Germinal center (tissue), 1 donor: ENCODE results near the gene KRTAP12-2.
"Not testable (repeated sequence)": the region's sequence is repeated elsewhere in the genome, so short reads cannot be mapped to it uniquely, and the experiment has no call there.

ENCODE experiments used
- DNase-seq: peaks from one replicate; pipeline ENCODE4 v3.0.0; 2012; ENCODE audit warnings: mixed read lengths, low spot score

KRTAP12-2 gene

DNA sequence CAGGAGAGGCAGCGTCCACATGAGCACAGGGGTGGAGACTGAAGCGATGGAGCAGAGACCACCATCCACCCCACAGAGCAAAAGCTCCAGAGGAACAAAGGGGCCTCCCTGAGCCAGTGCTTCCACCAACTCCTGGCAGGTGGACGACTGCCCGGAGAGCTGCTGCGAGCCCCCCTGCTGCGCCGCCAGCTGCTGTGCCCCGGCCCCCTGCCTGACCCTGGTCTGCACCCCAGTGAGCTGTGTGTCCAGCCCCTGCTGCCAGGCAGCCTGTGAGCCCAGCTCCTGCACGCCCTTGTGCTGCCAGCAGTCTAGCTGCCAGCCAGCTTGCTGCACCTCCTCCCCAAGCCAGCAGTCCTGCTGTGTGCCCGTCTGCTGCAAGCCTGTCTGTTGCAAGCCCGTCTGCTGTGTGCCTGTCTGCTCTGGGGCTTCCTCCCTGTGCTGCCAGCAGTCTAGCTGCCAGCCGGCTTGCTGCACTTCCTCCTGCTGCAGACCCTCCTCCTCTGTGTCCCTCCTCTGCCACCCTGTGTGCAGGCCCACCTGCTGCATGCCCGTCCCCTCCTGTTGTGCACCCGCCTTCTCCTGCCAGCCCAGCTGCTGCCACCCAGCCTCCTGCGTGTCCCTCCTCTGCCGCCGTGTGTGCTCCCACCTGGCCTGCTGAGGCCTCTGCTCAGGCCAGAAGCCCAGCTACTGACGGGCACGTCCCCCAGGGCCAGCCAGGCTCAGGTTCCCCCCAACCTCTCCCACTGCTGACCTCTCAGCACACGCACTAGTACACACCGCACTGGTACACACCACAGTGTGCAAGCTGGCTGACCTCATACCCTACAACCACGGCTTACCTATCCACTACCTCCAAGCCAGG is 35.6 kb upstream of the KRTAP12-2 start:
- no peak for DNase-seq

- DNase-seq = no peak
Observed at GRCh38 chr21:44701541-44701940, 34.8 kb upstream of the KRTAP12-2 start.

DNA sequence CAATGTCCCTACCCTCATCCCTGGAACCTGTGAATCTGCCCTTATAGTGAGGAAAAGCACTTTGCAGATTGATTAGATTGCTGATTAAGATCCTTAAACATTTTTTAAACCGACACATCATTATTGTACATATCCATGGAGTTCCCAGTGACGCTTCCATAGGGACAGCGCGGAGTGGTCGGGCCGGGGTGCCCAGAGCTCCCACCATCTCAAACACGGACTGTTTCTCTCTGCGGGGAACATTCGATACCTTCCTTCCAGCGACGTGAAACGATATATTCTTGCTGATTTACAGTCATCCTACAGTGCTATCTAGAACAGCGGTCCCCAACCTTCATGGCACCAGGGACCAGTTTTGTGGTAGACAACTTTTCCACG is 34.3 kb upstream of the KRTAP12-2 start:
- no peak for DNase-seq

- no peak for DNase-seq
Observed at GRCh38 chr21:44700101-44701022, 33.6 kb upstream of the KRTAP12-2 start.

- DNase-seq = no peak
Observed at GRCh38 chr21:44699502-44700001, 32.8 kb upstream of the KRTAP12-2 start.

DNA sequence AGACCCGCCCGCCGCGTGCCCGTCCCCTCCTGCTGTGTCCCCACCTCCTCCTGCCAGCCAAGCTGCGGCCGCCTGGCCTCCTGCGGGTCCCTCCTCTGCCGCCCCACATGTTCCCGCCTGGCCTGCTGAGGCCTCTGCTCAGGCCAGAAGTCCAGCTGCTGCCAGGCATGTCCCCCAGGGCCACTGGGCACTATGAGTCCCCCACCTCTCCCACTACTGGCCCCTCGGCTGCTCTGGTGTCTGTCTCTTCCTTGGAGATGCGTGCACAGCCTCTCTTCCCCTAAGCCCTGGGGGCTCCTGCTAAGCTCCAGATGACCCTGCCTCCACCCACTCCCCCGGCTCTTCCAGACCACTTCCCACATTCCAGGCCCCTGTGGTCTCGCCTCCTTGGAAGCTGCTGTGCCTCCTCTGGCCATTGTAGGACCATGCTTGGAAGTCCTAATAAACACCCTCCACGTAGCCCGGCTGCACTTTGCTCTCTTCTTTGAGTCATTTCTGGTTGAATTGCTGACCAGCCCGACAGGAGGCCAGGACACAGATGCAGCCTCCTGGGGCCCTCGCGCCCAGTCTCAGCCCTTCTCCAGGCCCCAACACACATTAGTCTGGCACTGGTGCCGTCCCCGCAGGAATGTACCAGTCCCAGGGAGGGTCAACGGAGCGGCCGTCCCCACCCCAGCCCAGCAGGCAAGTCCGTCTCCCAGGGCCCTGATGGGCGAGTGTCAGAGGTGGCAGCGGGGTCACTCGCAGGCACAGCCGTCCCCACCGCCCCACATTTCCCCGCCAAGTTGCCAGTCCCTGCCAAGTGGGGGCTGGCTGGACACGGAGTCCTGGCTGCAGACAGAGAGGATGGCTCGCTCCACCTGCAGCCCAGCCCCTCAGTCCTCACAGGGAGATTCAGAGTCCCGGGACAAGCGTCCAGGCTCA is 31.3 kb upstream of the KRTAP12-2 start:
- DNase-seq = no peak

GRCh38 chr21:44697172-44697810 is 30.6 kb upstream of the KRTAP12-2 start, which contains the start of gene KRTAP10-12:
Gene KRTAP10-12, plus strand, starts transcription at chr21:44697172. Its CDS starts 30 bp downstream, at chr21:44697202.
- not testable (repeated sequence) for DNase-seq

DNA sequence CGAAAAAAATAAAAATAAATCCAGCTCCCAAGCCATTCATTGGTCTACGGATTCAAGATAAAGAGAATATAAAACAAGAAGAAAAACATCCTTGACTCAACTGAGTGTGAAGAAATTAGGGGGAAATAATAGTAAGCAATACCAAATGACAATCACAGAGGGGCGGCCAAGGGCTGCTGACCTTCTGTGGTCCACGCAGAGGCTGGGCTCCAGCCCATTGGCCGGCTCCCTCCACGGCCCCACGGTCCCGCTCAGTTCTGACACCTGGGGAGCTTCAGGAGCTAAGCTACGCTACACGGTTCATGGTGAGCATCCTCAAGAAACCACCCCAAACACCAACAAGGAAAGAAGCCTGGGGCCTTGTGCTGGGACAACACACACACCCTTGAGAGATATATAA is 29.8 kb upstream of the KRTAP12-2 start:
- no peak for DNase-seq

DNA sequence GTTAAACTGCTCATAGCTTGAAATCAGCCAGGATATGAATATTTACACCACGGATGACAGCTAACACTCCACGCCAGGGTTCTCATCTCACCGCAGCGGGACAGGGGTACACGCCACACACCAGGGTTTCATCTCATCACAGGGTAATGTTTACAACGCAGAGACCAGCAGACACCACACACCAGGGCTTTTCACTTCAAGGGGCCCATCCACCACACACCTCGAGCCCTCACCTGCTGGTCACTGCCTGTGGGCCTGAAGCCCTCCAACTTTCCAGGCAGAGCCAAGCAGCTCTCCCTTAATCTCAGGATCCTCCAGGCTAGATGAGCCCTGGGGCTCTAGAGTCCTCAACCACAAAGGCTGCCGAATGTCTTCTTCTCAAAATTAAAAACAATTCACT is 28.9 kb upstream of the KRTAP12-2 start:
- no peak for DNase-seq

- DNase-seq = no peak
Observed at GRCh38 chr21:44695184-44695583, 28.5 kb upstream of the KRTAP12-2 start.

DNA sequence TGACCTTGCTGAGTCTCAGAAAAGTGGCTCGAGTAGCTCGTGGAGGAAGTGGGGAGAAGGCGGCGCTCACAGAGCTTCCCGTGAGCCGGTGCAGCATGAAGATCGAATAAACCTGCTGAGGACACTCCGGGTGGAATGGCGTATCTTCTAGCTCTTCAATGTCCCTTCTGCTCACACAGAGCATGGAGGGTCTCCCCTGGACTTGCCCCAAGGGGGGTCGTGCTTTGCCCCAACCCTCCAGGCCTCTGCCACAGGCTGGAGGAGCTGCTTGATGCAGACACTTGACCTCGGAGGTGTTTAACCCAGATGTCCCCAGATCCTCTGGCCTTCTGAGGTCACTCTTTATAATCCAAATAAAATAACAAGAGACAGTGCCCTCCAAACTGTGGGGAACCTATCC is 28.0 kb upstream of the KRTAP12-2 start:
- no peak for DNase-seq

- DNase-seq = no peak
Observed at GRCh38 chr21:44692798-44693512, 26.2 kb upstream of the KRTAP12-2 start.

GRCh38 chr21:44691686-44692085 is 25.0 kb upstream of the KRTAP12-2 start:
- no peak for DNase-seq

GRCh38 chr21:44689740-44690139 is 23.0 kb upstream of the KRTAP12-2 start:
- DNase-seq = not testable (repeated sequence)

DNA sequence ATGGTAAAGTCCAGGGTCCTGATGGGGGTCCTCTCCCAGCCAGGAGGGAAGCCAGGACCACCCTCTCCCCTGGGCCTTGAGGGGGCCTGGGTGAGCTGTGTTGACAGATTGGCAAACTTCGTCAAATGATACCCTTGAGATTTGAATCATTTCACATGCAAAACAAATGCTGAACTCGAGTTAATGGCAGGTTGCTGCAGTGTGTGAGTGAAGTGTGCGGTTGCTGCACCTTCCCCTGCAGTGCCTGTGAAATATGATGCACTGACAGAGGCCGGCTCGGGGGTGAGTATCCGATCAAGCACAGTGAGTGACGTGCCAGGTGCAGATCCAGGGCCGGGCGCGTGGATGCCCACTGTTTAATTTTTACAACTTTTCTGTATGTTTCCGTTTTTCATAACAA is 20.9 kb upstream of the KRTAP12-2 start:
- no peak for DNase-seq

DNA sequence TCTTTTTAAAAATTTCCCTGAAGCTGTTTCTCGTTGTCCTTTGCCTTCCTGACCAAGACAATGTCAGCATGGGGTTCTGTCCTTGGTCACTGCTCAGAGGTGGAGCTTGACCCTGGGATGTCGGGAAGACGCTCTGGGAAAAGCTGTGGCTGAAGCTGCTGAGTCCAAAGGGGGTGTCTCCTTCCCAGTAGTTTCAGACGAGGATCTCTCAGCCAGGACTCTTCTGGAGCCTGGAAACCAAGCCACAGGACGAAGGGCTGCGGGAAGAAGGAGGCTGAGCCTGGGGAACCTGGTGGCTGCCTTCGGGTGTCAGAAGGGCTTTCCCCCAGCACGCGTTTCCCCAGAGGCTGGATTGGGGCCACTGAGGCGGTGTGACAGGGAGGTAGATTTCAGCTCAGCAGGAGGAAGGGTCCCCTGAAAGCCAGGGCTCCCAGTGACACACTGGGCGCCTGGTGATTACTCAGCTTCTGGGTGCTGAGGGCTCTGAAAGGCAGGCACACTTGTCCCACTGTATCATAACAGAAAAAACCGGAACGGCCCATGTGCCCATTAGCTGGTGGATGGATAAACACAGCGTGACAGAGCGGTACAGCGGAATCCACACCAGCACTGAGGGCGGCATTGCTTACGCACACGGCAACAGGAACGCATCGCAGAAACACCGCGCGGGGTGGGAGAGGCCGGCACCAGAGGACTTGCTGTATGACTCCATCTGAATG is 20.3 kb upstream of the KRTAP12-2 start:
- no peak for DNase-seq

DNA sequence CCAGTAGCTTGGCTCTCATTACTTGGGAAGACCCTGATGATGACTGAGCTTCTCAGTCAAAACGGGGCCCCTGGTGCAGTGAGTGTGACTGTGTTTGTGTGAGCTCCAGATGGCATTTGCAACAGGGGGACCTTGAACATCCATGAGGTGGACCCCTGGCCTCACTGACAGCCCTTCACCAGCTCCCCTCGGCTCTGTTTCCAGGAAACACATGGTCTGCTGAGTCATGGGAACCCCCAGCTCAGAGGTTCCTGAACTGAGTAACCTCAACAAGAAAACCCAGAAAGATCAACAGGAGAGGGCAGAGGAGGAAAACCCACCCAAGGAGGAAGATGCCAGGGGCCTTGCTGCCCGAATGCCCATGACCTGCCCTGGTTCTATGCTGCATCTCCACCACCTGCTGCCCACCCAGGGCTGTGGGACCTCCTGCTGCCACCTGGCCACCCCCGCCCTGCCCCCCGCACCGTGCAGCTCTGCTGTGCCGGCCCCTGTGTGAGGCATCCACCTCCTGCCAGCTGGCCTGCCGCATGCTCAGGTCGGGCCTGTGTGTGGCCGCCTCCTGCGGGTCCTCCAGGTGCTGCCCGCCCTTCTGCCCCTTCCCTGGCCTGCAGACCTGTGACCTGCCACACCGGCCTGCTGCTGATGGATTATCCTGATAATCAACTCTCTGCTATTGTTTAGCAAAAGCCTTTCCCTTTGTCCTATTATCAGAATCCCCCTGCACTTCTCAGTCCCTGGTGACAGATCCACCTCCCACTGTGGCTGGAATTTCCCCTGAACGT is 19.5 kb upstream of the KRTAP12-2 start:
- DNase-seq = no peak

GRCh38 chr21:44685050-44685449 is 18.3 kb upstream of the KRTAP12-2 start:
- not testable (repeated sequence) for DNase-seq

DNA sequence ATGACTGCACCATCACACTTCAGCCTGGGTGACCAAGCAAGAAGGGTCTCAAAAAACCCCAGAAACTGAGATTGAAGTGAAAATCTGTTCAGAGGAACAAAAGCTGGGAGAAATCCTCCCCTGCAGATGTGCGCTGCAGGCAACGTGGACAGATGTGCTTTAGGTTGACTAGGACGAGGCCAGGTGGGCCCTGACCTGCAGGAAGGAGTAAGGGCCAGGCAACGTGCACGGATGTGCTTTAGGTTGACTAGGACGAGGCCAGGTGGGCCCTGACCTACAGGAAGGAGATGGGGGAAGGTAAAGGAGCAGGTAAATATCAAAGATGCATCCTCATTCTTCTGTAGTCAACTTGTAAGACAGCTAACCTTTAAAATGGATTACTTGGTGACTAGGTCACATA is 17.8 kb upstream of the KRTAP12-2 start:
- no peak for DNase-seq
